ENCODE measurements around the gene PWWP3B. TPM values are rescaled to one million over a fixed set of nuclear protein-coding genes. Genes with fewer than 3 reads are reported as not detected.

Gene PWWP3B
- total RNA-seq, 1 donor: not detected

Other genes starting within 250 kb of the PWWP3B start
- not detected for gene SERPINA7, start 129.6 kb upstream of the PWWP3B start, total RNA-seq

Measured in mononuclear cell (primary cell).